Endothelial cell of umbilical vein (primary cell): ENCODE measurements around the gene NEXMIF. TPM values are rescaled to one million over a fixed set of nuclear protein-coding genes. Genes with fewer than 3 reads are reported as not detected.
"Not testable (repeated sequence)": the region's sequence is repeated elsewhere in the genome, so short reads cannot be mapped to it uniquely, and the experiment has no call there.

ENCODE experiments used
- Bru-seq: library from RNA; stranded (reverse); fragments of 400-500 nt; gene quantifications from one replicate; lab custom pipeline; 2021; lab: Mats Ljungman, UMichigan
- BruChase-seq, 2 experiments: library from RNA; stranded (reverse); fragments of 400-500 nt; gene quantifications; one replicate each; lab custom pipeline; 2021; lab: Mats Ljungman, UMichigan
- BruUV-seq: library from RNA; stranded (reverse); fragments of 400-500 nt; replicated peaks from 2 replicates; lab custom pipeline; 2021; lab: Mats Ljungman, UMichigan
- CTCF ChIA-PET: fragments of 300-600, 350-600 bp; sonication (Branson Sonifier 250); formaldehyde crosslinking; loops from one replicate; lab custom pipeline; 2021; ENCODE audit warnings: antibody characterized with exemption, inconsistent platforms; lab: Charles Lee
- POLR2A ChIA-PET: fragments of 300-600, 350-600 bp; sonication (Branson Sonifier 250); formaldehyde crosslinking; loops from one replicate; lab custom pipeline; 2021; ENCODE audit warnings: antibody characterized with exemption, inconsistent platforms; lab: Charles Lee
- DNase-seq: peaks from one replicate; pipeline ENCODE4 v3.0.0-alpha.2; 2011; ENCODE audit warnings: low read depth, low spot score
- FAIRE-seq: peaks from 2 replicates; lab custom pipeline; 2011; peaks lifted over from hg19 to GRCh38; lab: Jason Lieb, UNC
- H2AFZ ChIP-seq: 2 replicates; pipeline ENCODE4 v1.6.0; 2012; ENCODE audit warnings: low read depth, low read length, control low read depth, inconsistent platforms
- H3K27ac ChIP-seq: 2 replicates; pipeline ENCODE4 v1.5.1; 2011; ENCODE audit warnings: low read depth, mild to moderate bottlenecking, control low read depth, low read length, moderate library complexity; ENCODE audit not compliant: insufficient read depth
- H3K27me3 ChIP-seq, 2 experiments: 2 replicates each; pipeline versions ENCODE4 v1.6.0 to v1.6.1; 2011; ENCODE audit warnings: low read length in 2 of 2, mixed read lengths in 1 of 2; ENCODE audit not compliant: control insufficient read depth in 2 of 2, insufficient read depth in 2 of 2
- H3K36me3 ChIP-seq, 2 experiments: 2 replicates in 1 of 2; 3 replicates in 1 of 2; pipeline ENCODE4 v1.5.1; 2011; ENCODE audit warnings: low read length in 2 of 2, mild to moderate bottlenecking in 1 of 2, moderate library complexity in 1 of 2; ENCODE audit not compliant: control insufficient read depth in 2 of 2, insufficient read depth in 2 of 2; ENCODE audit errors: extremely low read depth in 1 of 2
- H3K4me1 ChIP-seq: 3 replicates; pipeline ENCODE4 v1.5.1; 2011; ENCODE audit warnings: mild to moderate bottlenecking, low read length; ENCODE audit not compliant: control insufficient read depth, insufficient read depth; ENCODE audit errors: extremely low read depth
- H3K4me2 ChIP-seq: 2 replicates; pipeline ENCODE4 v1.6.1; 2011; ENCODE audit warnings: low read length, control low read depth, mixed read lengths; ENCODE audit not compliant: insufficient read depth
- H3K4me3 ChIP-seq, 3 experiments: fragments of 200-600 bp in 1 of 3; sonication (generic), shearing (Covaris generic) in 1 of 3; replicated peaks in 1 of 3; 2 replicates each; pipeline ENCODE4 v1.5.1; 2011 to 2016; ENCODE audit warnings: control low read depth in 3 of 3, low read length in 3 of 3, mild to moderate bottlenecking in 2 of 3, inconsistent platforms in 1 of 3, low read depth in 1 of 3, moderate library complexity in 1 of 3; ENCODE audit not compliant: insufficient read depth in 1 of 3
- H3K79me2 ChIP-seq: 2 replicates; pipeline ENCODE4 v1.6.0; 2012; ENCODE audit warnings: low read length, inconsistent platforms; ENCODE audit not compliant: control insufficient read depth, insufficient read depth
- H3K9ac ChIP-seq: replicated peaks from 2 replicates; pipeline ENCODE3; 2011; ENCODE audit warnings: low read length, control low read depth; ENCODE audit not compliant: insufficient read depth; ENCODE audit errors: extremely low read depth
- H3K9me1 ChIP-seq: replicated peaks from 3 replicates; pipeline ENCODE4 v1.6.0; 2011; ENCODE audit warnings: mild to moderate bottlenecking, low read length; ENCODE audit not compliant: control insufficient read depth, insufficient read depth; ENCODE audit errors: extremely low read depth
- H3K9me3 ChIP-seq: replicated peaks from 2 replicates; pipeline ENCODE4 v1.5.1; 2012; ENCODE audit warnings: low read length, inconsistent platforms; ENCODE audit not compliant: control insufficient read depth, insufficient read depth
- H4K20me1 ChIP-seq: replicated peaks from 2 replicates; pipeline ENCODE3; 2011; ENCODE audit warnings: mild to moderate bottlenecking, low read length; ENCODE audit not compliant: control insufficient read depth, insufficient read depth; ENCODE audit errors: extremely low read depth
- MYC ChIP-seq: IDR thresholded peaks from one replicate; pipeline ENCODE4 v1.6.1; 2011; ENCODE audit warnings: mild to moderate bottlenecking, low read depth, low read length
- dilution Hi-C: fragments of 300-500 bp; cut with MboI; formaldehyde crosslinking; loops from one replicate; pipeline ENCODE4 v1.15.0; 2019; ENCODE audit warnings: low sequenced_read_pairs; ENCODE audit not compliant: extremely low pct_ligation_motif_present
- intact Hi-C: fragments of 100-400 bp; cut with micrococcal nuclease; formaldehyde crosslinking; loops from one replicate; pipeline ENCODE4 v1.10.0; 2022
- long read RNA-seq: library from polyadenylated mRNA; stranded (forward); transcript quantifications from one replicate; pipeline ENCODE4 v2.0.0, GENCODE V29; 2021
- polyA minus RNA-seq, 3 experiments: library from RNA; depleted of rRNA, polyadenylated mRNA; stranded (reverse); fragments of >200 nt; gene quantifications; 1 replicate in 1 of 3; 2 replicates in 2 of 3; pipeline ENCODE4 v1.2.3, GENCODE V29; 2011
- polyA plus RNA-seq, 4 experiments: library from polyadenylated mRNA; depleted of rRNA in 3 of 4; stranded (reverse) in 3 of 4; unstranded in 1 of 4; fragments of >200 nt; gene quantifications; 2 replicates each; pipeline versions ENCODE4 v1.2.1 to v1.2.3, GENCODE V29; 2011 to 2012; ENCODE audit warnings: missing spikeins in 1 of 4
- total RNA-seq: library from RNA; stranded (reverse); gene quantifications from 2 replicates; pipeline ENCODE4 v1.2.3, GENCODE V29; 2021
- TF ChIP-seq, protein P1 (sequence below), 2 donors: IDR thresholded peaks; 1 replicate in 1 of 2; 2 replicates in 1 of 2; pipeline ENCODE4 v1.5.1; 2011; ENCODE audit warnings: low read length in 2 of 2, mild to moderate bottlenecking in 2 of 2, moderate library complexity in 2 of 2, control low read depth in 1 of 2, inconsistent platforms in 1 of 2, low read depth in 1 of 2; ENCODE audit not compliant: insufficient read depth in 1 of 2; ENCODE audit errors: extremely low read depth in 1 of 2

Gene NEXMIF
- total RNA-seq = not detected in 2 replicates
- not detected in 2 replicates for polyA plus RNA-seq
- not detected in 2 replicates for polyA plus RNA-seq (2011; cell fraction: cytosol; rRNA removed)
- polyA plus RNA-seq (2011; cell fraction: nucleus; rRNA removed) = not detected in 2 replicates
- not detected in 2 replicates for polyA plus RNA-seq (2012)
- polyA minus RNA-seq = not detected in 2 replicates
- polyA minus RNA-seq (2011; cell fraction: cytosol; rRNA and poly(A)+ RNA removed) = not detected
- not detected in 2 replicates for polyA minus RNA-seq (2011; cell fraction: nucleus; rRNA and poly(A)+ RNA removed)
- Bru-seq, nascent RNA = percentile 3 among the genes with signal in this experiment
- percentile 2 among the genes with signal in this experiment for BruChase-seq, experiment 1, labeled RNA remaining after a 6-hour chase
- BruChase-seq, experiment 2, labeled RNA remaining after a 2-hour chase = percentile 12 among the genes with signal in this experiment
- long read RNA-seq = 0 reads

- dilution Hi-C loops = no loop called here
- H3K27me3 ChIP-seq = peaks cover 6 to 14% of the 10 kb centered on the region in 2 experiments
- H3K9me1 ChIP-seq = no peaks in the 10 kb centered on the region
- no peaks in the 10 kb centered on the region for H3K4me1 ChIP-seq
- H3K4me2 ChIP-seq = no peak within 1 kb of the TSS
- intact Hi-C loops = no loop called here
- ChIA-PET POLR2A (no interaction called here), CTCF (interaction anchor here (0.8 kb wide), 1 partner anchor 23 kb away, joined by 3 read pairs; no protein-coding TSS in a partner anchor)
- peak within 1 kb of the TSS in 1 of 3 experiments; percentile 24 for H3K4me3 ChIP-seq
- no peaks in the 10 kb centered on the region for H3K36me3 ChIP-seq
- no peak for TF ChIP-seq MYC
- TF ChIP-seq, protein P1, sequence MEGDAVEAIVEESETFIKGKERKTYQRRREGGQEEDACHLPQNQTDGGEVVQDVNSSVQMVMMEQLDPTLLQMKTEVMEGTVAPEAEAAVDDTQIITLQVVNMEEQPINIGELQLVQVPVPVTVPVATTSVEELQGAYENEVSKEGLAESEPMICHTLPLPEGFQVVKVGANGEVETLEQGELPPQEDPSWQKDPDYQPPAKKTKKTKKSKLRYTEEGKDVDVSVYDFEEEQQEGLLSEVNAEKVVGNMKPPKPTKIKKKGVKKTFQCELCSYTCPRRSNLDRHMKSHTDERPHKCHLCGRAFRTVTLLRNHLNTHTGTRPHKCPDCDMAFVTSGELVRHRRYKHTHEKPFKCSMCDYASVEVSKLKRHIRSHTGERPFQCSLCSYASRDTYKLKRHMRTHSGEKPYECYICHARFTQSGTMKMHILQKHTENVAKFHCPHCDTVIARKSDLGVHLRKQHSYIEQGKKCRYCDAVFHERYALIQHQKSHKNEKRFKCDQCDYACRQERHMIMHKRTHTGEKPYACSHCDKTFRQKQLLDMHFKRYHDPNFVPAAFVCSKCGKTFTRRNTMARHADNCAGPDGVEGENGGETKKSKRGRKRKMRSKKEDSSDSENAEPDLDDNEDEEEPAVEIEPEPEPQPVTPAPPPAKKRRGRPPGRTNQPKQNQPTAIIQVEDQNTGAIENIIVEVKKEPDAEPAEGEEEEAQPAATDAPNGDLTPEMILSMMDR (IDR thresholded peaks at IDR 0.05; ENCODE audit: extremely low read depth in 1 of 2, insufficient read depth in 1 of 2, low read depth in 1 of 2, low read length in 2 of 2) = peak in 1 of 2 donors; percentile 21
- no peaks in the 10 kb centered on the region for H3K9me3 ChIP-seq
- H4K20me1 ChIP-seq = no peaks in the 10 kb centered on the region
- no peak within 1 kb of the TSS for H3K9ac ChIP-seq
- H2AFZ ChIP-seq = peak within 1 kb of the TSS; percentile 45
- H3K27ac ChIP-seq = no peak within 1 kb of the TSS
- DNase-seq = no peak
- no TSS peak for BruUV-seq
- H3K79me2 ChIP-seq = no peaks in the 10 kb centered on the region
- no peak for FAIRE-seq
Observed at GRCh38 chrX:74925225-74926088, at the start of gene NEXMIF. TSS of gene NEXMIF (minus strand) at chrX:74925452.

GRCh38 chrX:74961962-74962361 lies 36.7 kb upstream of the NEXMIF start:
- CTCF ChIA-PET, intact Hi-C loops, POLR2A ChIA-PET, H3K9ac ChIP-seq, dilution Hi-C loops, H3K9me1 ChIP-seq, H4K20me1 ChIP-seq, H3K4me3 ChIP-seq, H3K27me3 ChIP-seq, H3K36me3 ChIP-seq, H3K4me1 ChIP-seq, H3K79me2 ChIP-seq, H3K4me2 ChIP-seq, H3K27ac ChIP-seq, H3K9me3 ChIP-seq, DNase-seq, FAIRE-seq, H2AFZ ChIP-seq, BruUV-seq: not testable (repeated sequence)
